ENCODE data around the gene HMGB1. TPM values are rescaled to one million over a fixed set of nuclear protein-coding genes. Genes with fewer than 3 reads are reported as not detected.

Gene HMGB1
- total and polyA plus RNA-seq, 2 donors (not counting 1 experiment from before 2014, with no cell fraction given), result 79.2 to 529 TPM

GRCh38 chr13:30406779-30407416, 58.8 kb downstream of the HMGB1 start:
- Histone ChIP-seq H3K9ac (ENCODE audit: low read length) (no peak overlapping the region), H3K9me3 (ENCODE audit: control extremely low read depth in 1 of 3, control insufficient read depth in 2 of 3, insufficient read depth in 1 of 3, low read length in 2 of 3) (no peaks in the 10 kb centered on the region), H4K20me1 (ENCODE audit: control insufficient read depth, insufficient read depth, low read length, poor library complexity, severe bottlenecking) (no peaks in the 10 kb centered on the region), H2AFZ (ENCODE audit: insufficient read depth, low read depth, low read length, poor library complexity, severe bottlenecking) (no peak overlapping the region), H3K4me3 (ENCODE audit: control extremely low read depth in 1 of 5, extremely low read depth in 1 of 5, insufficient read depth in 1 of 5, low read depth in 2 of 5, low read length in 4 of 5) (no peak overlapping the region), H3K27ac (ENCODE audit: low read length in 2 of 2) (no peak overlapping the region), H3K4me2 (replicated peaks; ENCODE audit: low read depth, low read length, poor library complexity, severe bottlenecking) (no peak overlapping the region), H3K27me3 (replicated peaks in 1 of 4; ENCODE audit: control extremely low read depth in 1 of 4, control insufficient read depth in 3 of 4, insufficient read depth in 4 of 4, low read length in 3 of 4) (no peaks in the 10 kb centered on the region), H3K36me3 (replicated peaks in 1 of 2; ENCODE audit: control extremely low read depth in 1 of 2, control insufficient read depth in 1 of 2, extremely low read depth in 1 of 2, insufficient read depth in 2 of 2, low read length in 1 of 2) (no peaks in the 10 kb centered on the region), H3K4me1 (ENCODE audit: control insufficient read depth in 2 of 2, insufficient read depth in 2 of 2, low read length in 2 of 2) (peaks cover 12 to 26% of the 10 kb centered on the region in 2 donors), H3K79me2 (ENCODE audit: control insufficient read depth, insufficient read depth, low read length) (no peaks in the 10 kb centered on the region)
- intact Hi-C loops (cut with micrococcal nuclease), result loop anchor here (5.0 kb wide), 1 partner anchor 165 kb away; no protein-coding TSS in a partner anchor
- TF ChIP-seq, protein P1, sequence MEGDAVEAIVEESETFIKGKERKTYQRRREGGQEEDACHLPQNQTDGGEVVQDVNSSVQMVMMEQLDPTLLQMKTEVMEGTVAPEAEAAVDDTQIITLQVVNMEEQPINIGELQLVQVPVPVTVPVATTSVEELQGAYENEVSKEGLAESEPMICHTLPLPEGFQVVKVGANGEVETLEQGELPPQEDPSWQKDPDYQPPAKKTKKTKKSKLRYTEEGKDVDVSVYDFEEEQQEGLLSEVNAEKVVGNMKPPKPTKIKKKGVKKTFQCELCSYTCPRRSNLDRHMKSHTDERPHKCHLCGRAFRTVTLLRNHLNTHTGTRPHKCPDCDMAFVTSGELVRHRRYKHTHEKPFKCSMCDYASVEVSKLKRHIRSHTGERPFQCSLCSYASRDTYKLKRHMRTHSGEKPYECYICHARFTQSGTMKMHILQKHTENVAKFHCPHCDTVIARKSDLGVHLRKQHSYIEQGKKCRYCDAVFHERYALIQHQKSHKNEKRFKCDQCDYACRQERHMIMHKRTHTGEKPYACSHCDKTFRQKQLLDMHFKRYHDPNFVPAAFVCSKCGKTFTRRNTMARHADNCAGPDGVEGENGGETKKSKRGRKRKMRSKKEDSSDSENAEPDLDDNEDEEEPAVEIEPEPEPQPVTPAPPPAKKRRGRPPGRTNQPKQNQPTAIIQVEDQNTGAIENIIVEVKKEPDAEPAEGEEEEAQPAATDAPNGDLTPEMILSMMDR (IDR thresholded peaks at IDR 0.05), result no peak
- DNase-seq, result no peak
- H3K4me3 Mint-ChIP-seq, result no peak overlapping the region
- no peaks in the 10 kb centered on the region for H3K27me3 Mint-ChIP-seq
- no peaks in the 10 kb centered on the region for H3K9me3 Mint-ChIP-seq (ENCODE audit: insufficient read depth)
- ChIA-PET CTCF (interaction anchor here (0.6 to 9.2 kb wide), 20 partner anchors 11 to 396 kb away, joined by 3 to 93 read pairs (median 4); no protein-coding TSS in a partner anchor), POLR2A (interaction anchor here (1.0 to 4.0 kb wide), 4 partner anchors 12 to 32 kb away, joined by 3 to 14 read pairs (median 6); no protein-coding TSS in a partner anchor)
- WGBS (ENCODE audit: insufficient coverage), result 71% methylated on average over 8 of the region's 8 CpGs
- H3K4me1 Mint-ChIP-seq, result peaks cover 35% of the 10 kb centered on the region
- ATAC-seq (ENCODE audit: low read depth), result no peak
- no peak overlapping the region for H3K27ac Mint-ChIP-seq

Other genes with a start within 250 kb of the HMGB1 start
- 21.9 and 24.9 TPM in 2 replicates for gene KATNAL1, start 158.4 kb downstream of the HMGB1 start, total RNA-seq
- gene KATNAL1, start 158.4 kb downstream of the HMGB1 start, polyA plus RNA-seq, result 2.7 and 3.7 TPM in 2 replicates
- 0.57 and 0.58 TPM in 2 replicates for gene UBE2L5, start 43.4 kb downstream of the HMGB1 start, total RNA-seq
- 0.16 TPM in 2 replicates for gene UBE2L5, start 43.4 kb downstream of the HMGB1 start, polyA plus RNA-seq
- 52.2 and 55.8 TPM in 2 replicates for gene USPL1, start 152.0 kb upstream of the HMGB1 start, total RNA-seq
- gene USPL1, start 152.0 kb upstream of the HMGB1 start, polyA plus RNA-seq, result 30.2 and 37.8 TPM in 2 replicates